GM12892 (cell line): ENCODE data around the gene ALDOB.

Source experiments
- DNase-seq: peaks from one replicate; pipeline ENCODE4 v3.0.0; 2011; ENCODE audit not compliant: insufficient read length
- FAIRE-seq: peaks from 2 replicates; lab custom pipeline; 2011; peaks lifted over from hg19 to GRCh38; lab: Jason Lieb, UNC
- POLR2A ChIP-seq: IDR thresholded peaks from 2 replicates; pipeline ENCODE4 v1.6.1; 2011; ENCODE audit warnings: low read depth, low read length, control low read depth
- POLR2AphosphoS5 ChIP-seq: IDR thresholded peaks from 2 replicates; pipeline ENCODE4 v1.6.1; 2011; ENCODE audit warnings: low read depth, low read length, control low read depth
- TAF1 ChIP-seq: IDR thresholded peaks from 2 replicates; pipeline ENCODE4 v1.6.1; 2011; ENCODE audit warnings: low read depth, mild to moderate bottlenecking, control low read depth, low read length, borderline replicate concordance

ALDOB gene

DNA sequence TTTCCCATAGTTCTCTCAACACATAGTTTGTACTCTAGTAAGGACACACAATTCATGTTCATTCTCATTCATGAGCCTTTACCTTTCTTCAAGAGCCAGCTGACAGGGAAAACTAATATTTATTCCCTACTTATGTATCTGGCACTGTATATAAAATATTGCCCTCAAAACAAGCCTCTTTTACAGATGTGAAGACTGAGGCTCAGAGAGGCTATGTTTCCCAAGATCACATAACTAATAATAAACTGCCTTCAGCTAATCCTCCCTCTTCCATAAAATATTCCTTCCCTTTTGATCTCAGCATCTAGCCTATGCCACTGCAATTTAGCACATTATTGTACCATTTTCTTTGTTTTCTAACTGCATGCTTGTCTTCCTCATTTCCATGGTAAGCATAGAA, 18.2 kb downstream of the ALDOB start:
- DNase-seq (no peak), FAIRE-seq (no peak)
- TF ChIP-seq POLR2AphosphoS5 = no peak
- no peak for TF ChIP-seq POLR2A
- TF ChIP-seq TAF1 = no peak

GRCh38 chr9:101415578-101415977, 20.0 kb downstream of the ALDOB start:
- DNase-seq (no peak), FAIRE-seq (no peak)
- no peak for TF ChIP-seq POLR2A
- TF ChIP-seq POLR2AphosphoS5 = no peak
- no peak for TF ChIP-seq TAF1

GRCh38 chr9:101414839-101415238, 20.7 kb downstream of the ALDOB start:
- DNase-seq (no peak), FAIRE-seq (no peak)
- TF ChIP-seq POLR2A (no peak), TAF1 (no peak), POLR2AphosphoS5 (no peak)

GRCh38 chr9:101409079-101409477, 26.5 kb downstream of the ALDOB start:
- no peak for DNase-seq
- TF ChIP-seq TAF1 = no peak
- no peak for TF ChIP-seq POLR2AphosphoS5
- 0 out of 2 replicates have a peak, but pooled peaks have one; percentile 33 for TF ChIP-seq POLR2A
- no peak for FAIRE-seq

DNA sequence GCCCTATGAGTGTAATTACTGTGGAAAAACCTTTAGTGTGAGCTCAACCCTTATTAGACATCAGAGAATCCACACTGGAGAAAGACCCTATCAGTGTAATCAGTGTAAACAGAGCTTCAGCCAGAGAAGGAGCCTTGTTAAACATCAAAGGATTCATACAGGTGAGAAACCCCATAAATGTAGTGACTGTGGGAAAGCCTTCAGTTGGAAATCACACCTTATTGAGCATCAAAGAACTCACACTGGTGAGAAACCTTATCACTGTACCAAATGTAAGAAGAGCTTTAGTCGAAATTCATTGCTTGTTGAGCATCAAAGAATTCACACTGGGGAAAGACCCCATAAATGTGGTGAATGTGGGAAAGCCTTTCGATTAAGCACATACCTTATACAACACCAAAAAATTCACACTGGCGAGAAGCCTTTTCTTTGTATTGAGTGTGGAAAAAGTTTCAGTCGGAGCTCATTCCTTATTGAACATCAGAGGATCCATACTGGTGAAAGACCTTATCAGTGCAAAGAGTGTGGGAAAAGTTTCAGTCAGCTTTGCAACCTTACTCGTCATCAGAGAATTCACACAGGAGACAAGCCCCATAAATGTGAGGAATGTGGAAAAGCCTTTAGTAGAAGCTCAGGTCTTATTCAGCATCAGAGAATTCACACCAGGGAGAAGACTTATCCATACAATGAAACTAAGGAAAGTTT, 27.0 kb downstream of the ALDOB start:
- TF ChIP-seq POLR2A = no peak
- no peak for TF ChIP-seq POLR2AphosphoS5
- no peak for TF ChIP-seq TAF1
- FAIRE-seq (no peak), DNase-seq (no peak)

GRCh38 chr9:101403516-101404285, 31.9 kb downstream of the ALDOB start:
- no peak for DNase-seq
- no peak for FAIRE-seq
- TF ChIP-seq TAF1 = no peak
- TF ChIP-seq POLR2AphosphoS5 = no peak
- TF ChIP-seq POLR2A = no peak

- TF ChIP-seq POLR2AphosphoS5 = no peak
- TF ChIP-seq TAF1 = no peak
- no peak for TF ChIP-seq POLR2A
- FAIRE-seq = no peak
Measured at GRCh38 chr9:101400120-101400519, 35.5 kb downstream of the ALDOB start.

DNA sequence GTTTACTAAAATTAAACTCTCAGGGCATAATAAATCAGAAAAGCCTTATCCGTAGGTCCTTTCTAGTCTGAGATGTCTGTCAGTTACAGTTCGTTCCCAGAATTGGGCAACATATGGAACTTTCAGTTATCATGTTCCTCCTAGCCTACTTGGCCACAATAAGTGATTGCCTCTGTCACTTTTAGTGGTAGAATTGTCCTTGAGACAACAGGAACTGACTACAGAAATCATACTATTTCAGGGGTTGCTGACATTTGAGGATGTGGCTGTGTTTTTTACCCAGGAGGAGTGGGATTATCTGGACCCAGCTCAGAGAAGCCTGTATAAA, 36.0 kb downstream of the ALDOB start:
- DNase-seq (no peak), FAIRE-seq (no peak)
- TF ChIP-seq TAF1 = no peak
- no peak for TF ChIP-seq POLR2AphosphoS5
- no peak for TF ChIP-seq POLR2A

More at GRCh38 chr9:101400120-101400519, 35.5 kb downstream of the ALDOB start:
- no peak for DNase-seq

DNA sequence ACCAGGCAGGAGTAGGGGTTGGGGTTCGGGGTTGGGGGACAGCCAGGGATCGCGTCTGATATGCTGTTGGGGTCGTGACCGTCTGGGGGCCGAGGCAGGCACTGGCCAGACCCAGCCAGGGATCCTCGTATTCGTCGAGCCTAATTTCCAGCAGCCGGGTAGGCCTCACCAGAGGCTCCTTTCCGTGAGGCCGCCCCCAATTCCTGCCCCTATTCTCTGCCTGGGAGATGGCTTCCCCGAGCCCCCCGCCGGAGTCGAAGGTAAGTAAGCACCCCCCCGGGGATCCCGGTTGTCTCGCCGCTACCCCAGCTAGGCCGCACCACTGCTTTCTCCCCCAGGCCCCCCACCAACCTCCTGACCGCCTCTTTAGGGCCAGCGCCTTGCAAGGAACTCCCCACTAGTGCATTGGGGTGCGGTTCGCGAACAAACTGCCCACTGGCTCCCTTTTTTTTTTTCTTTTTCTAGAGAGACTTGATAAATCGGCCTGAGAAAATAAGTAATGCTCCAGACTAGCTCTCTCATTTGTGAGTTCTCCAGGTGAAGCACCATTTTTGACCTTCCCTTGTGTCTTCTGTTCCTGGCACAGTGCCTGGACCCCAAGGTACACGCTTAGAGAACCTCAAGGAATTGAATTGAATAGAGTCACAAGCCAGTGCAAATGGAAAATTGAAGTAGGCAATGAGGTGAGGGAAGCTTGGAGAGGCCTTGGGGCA, 36.5 kb downstream of the ALDOB start:
- FAIRE-seq = no peak
- no peak for DNase-seq
- TF ChIP-seq POLR2AphosphoS5 (no peak), TAF1 (no peak), POLR2A (no peak)

- peak; percentile 90 for TF ChIP-seq POLR2AphosphoS5
- TF ChIP-seq POLR2A = peak; percentile 96
- TF ChIP-seq TAF1 = peak; percentile 87
- DNase-seq = peak; percentile 68
- FAIRE-seq = peak; percentile 87
Measured at GRCh38 chr9:101398068-101398929, 37.3 kb downstream of the ALDOB start, which contains the start of the genes MRPL50 and ZNF189. MRPL50 (minus strand) TSS chr9:101398618; CDS start chr9:101398592, 26 bp downstream. ZNF189 (plus strand) TSS chr9:101398851; CDS start chr9:101399157, 306 bp downstream.
